ENCODE results near the gene COMMD10.

COMMD10 gene

DNA sequence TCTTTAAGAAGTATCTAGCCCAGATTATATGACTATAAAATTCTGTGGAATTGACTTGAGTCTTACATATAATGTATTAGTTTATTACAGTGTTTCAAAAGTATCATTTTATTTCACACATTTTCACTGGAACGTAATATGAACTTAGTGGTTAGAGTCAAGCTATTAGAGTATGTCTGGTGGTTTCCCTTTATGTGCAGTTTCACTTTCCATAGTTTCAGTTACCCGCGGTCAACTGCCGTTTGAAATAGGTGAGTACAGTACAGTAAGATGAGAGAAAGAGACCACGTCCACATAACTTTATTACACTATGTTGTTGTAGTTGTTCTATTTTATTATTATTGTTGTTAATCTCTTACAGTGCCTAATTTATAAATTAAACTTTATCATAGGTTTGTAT is 50.5 kb downstream of the COMMD10 start:
- TF ChIP-seq EZH2phosphoT487 (conservative IDR thresholded peaks at IDR 0.05; ENCODE audit: low read length): no peak
- TF ChIP-seq, protein P1, sequence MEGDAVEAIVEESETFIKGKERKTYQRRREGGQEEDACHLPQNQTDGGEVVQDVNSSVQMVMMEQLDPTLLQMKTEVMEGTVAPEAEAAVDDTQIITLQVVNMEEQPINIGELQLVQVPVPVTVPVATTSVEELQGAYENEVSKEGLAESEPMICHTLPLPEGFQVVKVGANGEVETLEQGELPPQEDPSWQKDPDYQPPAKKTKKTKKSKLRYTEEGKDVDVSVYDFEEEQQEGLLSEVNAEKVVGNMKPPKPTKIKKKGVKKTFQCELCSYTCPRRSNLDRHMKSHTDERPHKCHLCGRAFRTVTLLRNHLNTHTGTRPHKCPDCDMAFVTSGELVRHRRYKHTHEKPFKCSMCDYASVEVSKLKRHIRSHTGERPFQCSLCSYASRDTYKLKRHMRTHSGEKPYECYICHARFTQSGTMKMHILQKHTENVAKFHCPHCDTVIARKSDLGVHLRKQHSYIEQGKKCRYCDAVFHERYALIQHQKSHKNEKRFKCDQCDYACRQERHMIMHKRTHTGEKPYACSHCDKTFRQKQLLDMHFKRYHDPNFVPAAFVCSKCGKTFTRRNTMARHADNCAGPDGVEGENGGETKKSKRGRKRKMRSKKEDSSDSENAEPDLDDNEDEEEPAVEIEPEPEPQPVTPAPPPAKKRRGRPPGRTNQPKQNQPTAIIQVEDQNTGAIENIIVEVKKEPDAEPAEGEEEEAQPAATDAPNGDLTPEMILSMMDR (IDR thresholded peaks at IDR 0.05; ENCODE audit: insufficient read depth, low read length, poor library complexity, severe bottlenecking): no peak
- peaks cover 4% of the 10 kb centered on the region; the same call in 1 of the 2 replicates for H3F3A ChIP-seq (ENCODE audit: insufficient read depth)
- no peaks in the 10 kb centered on the region for H4K20me1 ChIP-seq (ENCODE audit: low read depth, low read length)
- H3K27me3 ChIP-seq (ENCODE audit: low read length): no peaks in the 10 kb centered on the region
- peak overlapping the region; percentile 20 for H3K4me2 ChIP-seq (ENCODE audit: low read depth, low read length, poor library complexity, severe bottlenecking)
- H3K79me2 ChIP-seq (ENCODE audit: insufficient read depth, low read length): no peaks in the 10 kb centered on the region
- no peaks in the 10 kb centered on the region for H3K36me3 ChIP-seq (ENCODE audit: low read length)
- H2AFZ ChIP-seq (ENCODE audit: low read depth, low read length, severe bottlenecking): no peak overlapping the region
- no peak overlapping the region for H3K27ac ChIP-seq (ENCODE audit: low read depth, low read length)
- H3K9me3 ChIP-seq (ENCODE audit: insufficient read depth, low read length): no peaks in the 10 kb centered on the region
- H3K9me2 ChIP-seq (replicated peaks; ENCODE audit: insufficient read depth, low read length): no peaks in the 10 kb centered on the region
- no peak overlapping the region for H3K9ac ChIP-seq (ENCODE audit: low read length)
- H3K4me3 ChIP-seq (ENCODE audit: insufficient read depth, low read length, poor library complexity, severe bottlenecking): no peak overlapping the region

DNA sequence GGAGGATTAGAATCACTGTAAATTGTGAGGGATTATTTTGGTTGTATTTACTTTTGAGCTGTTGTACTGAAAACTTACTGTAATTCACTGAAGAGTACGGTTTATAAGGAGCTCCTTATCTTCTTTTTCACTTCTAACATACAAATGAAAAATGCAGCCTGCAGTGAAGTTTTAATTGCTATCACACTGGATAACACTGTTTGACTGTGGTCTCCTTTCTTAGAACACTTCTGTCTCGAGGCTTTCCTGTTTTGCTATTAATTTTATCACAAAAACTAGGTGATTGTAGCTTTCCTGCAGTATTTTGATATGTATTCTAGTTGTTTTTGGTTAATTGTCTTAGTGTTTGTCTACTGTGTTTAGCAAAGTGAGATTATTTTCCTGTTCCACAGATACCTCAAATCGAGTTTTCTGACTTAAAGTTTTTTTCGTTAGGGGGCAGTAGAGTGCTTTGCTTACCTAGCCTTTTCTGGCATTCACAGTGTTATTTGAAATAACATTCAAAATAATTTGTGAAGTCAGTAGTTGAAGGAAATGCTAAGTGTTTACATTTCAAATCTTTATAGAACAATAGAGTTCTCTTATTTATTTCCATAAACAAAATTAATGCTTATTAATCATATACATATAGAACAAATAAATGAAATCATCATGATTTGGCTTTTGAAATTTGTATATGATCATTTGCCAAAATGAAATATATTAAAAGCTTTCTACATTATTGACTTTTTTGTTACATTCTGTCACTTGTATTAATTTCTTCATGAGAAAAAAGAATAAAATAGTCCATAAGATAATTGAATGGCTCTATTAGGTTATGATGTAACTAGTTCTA is 52.9 kb downstream of the COMMD10 start:
- Histone ChIP-seq H3K27me3 (ENCODE audit: low read length) (no peaks in the 10 kb centered on the region), H2AFZ (ENCODE audit: low read depth, low read length, severe bottlenecking) (no peak overlapping the region), H3K9me3 (ENCODE audit: insufficient read depth, low read length) (no peaks in the 10 kb centered on the region), H4K20me1 (ENCODE audit: low read depth, low read length) (no peaks in the 10 kb centered on the region), H3K79me2 (ENCODE audit: insufficient read depth, low read length) (no peaks in the 10 kb centered on the region), H3K4me3 (ENCODE audit: insufficient read depth, low read length, poor library complexity, severe bottlenecking) (no peak overlapping the region), H3K36me3 (ENCODE audit: low read length) (no peaks in the 10 kb centered on the region), H3K9me2 (replicated peaks; ENCODE audit: insufficient read depth, low read length) (no peaks in the 10 kb centered on the region), H3K27ac (ENCODE audit: low read depth, low read length) (no peak overlapping the region), H3K4me2 (ENCODE audit: low read depth, low read length, poor library complexity, severe bottlenecking) (no peak overlapping the region), H3K9ac (ENCODE audit: low read length) (no peak overlapping the region), H3F3A (ENCODE audit: insufficient read depth) (peaks cover 4% of the 10 kb centered on the region; the same call in 1 of the 2 replicates)
- no peak for TF ChIP-seq EZH2phosphoT487 (conservative IDR thresholded peaks at IDR 0.05; ENCODE audit: low read length)
- TF ChIP-seq, protein P1 (IDR thresholded peaks at IDR 0.05; ENCODE audit: insufficient read depth, low read length, poor library complexity, severe bottlenecking): peak; percentile 61

DNA sequence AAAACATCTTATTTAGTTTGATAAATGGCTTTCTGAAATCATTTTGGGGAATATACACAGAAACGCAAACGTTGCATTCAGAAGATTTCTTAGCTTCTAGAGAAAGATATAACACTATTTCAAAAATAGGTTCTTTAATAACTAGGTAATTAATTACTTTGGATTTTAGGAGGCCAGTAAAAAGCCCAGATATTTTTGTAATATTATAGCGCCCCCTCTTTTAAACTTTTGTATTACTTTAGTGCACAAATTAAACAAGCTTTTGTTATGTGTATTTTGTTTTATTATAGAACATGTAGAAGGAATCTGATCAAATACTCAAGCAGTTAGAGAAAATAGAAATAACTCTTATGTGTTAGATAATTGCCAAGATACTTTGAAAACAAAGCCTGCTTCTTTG is 57.7 kb downstream of the COMMD10 start:
- no peak overlapping the region for H3K4me3 ChIP-seq (ENCODE audit: insufficient read depth, low read length, poor library complexity, severe bottlenecking)
- no peaks in the 10 kb centered on the region for H3K79me2 ChIP-seq (ENCODE audit: insufficient read depth, low read length)
- no peak overlapping the region for H3K27ac ChIP-seq (ENCODE audit: low read depth, low read length)
- no peak for TF ChIP-seq EZH2phosphoT487 (conservative IDR thresholded peaks at IDR 0.05; ENCODE audit: low read length)
- TF ChIP-seq, protein P1 (IDR thresholded peaks at IDR 0.05; ENCODE audit: insufficient read depth, low read length, poor library complexity, severe bottlenecking): peak; percentile 9
- H3F3A ChIP-seq (ENCODE audit: insufficient read depth): peaks cover under 1% of the 10 kb centered on the region; the same call in 1 of the 2 replicates
- no peaks in the 10 kb centered on the region for H3K9me3 ChIP-seq (ENCODE audit: insufficient read depth, low read length)
- H3K36me3 ChIP-seq (ENCODE audit: low read length): no peaks in the 10 kb centered on the region
- H3K9me2 ChIP-seq (replicated peaks; ENCODE audit: insufficient read depth, low read length): no peaks in the 10 kb centered on the region
- no peak overlapping the region for H3K9ac ChIP-seq (ENCODE audit: low read length)
- no peaks in the 10 kb centered on the region for H3K27me3 ChIP-seq (ENCODE audit: low read length)
- no peak overlapping the region for H2AFZ ChIP-seq (ENCODE audit: low read depth, low read length, severe bottlenecking)
- H3K4me2 ChIP-seq (ENCODE audit: low read depth, low read length, poor library complexity, severe bottlenecking): no peak overlapping the region
- H4K20me1 ChIP-seq (ENCODE audit: low read depth, low read length): no peaks in the 10 kb centered on the region
